HEK293 (cell line): ENCODE results near the gene RCN2.

Source experiments
- CTCF ChIP-seq: fragments of 450-650 bp; formaldehyde crosslinking; IDR thresholded peaks from 2 replicates; pipeline ENCODE4 v1.5.1; 2016; ENCODE audit warnings: missing biosample characterization, missing genetic modification characterization
- EGR2 ChIP-seq: fragments of 450-650 bp; formaldehyde crosslinking; IDR thresholded peaks from 2 replicates; pipeline ENCODE4 v1.5.1; 2016; ENCODE audit warnings: low read depth, missing biosample characterization, missing genetic modification characterization
- KLF16 ChIP-seq: fragments of 450-650 bp; formaldehyde crosslinking; IDR thresholded peaks from 2 replicates; pipeline ENCODE4 v1.5.1; 2017; ENCODE audit warnings: missing biosample characterization, missing genetic modification characterization
- SP2 ChIP-seq: fragments of 450-650 bp; formaldehyde crosslinking; IDR thresholded peaks from 2 replicates; pipeline ENCODE4 v1.5.1; 2016; ENCODE audit warnings: missing biosample characterization, missing genetic modification characterization
- ZBTB1 ChIP-seq: fragments of 450-650 bp; formaldehyde crosslinking; IDR thresholded peaks from 2 replicates; pipeline ENCODE4 v1.5.1; 2016; ENCODE audit warnings: missing biosample characterization, missing genetic modification characterization
- ZNF274 ChIP-seq, 2 experiments: fragments of 200-500 bp in 1 of 2; fragments of 450-650 bp in 1 of 2; sonication (Bioruptor generic) in 1 of 2; formaldehyde crosslinking in 1 of 2; IDR thresholded peaks; 2 replicates each; pipeline versions ENCODE4 v1.5.1 to v1.6.1; 2014 to 2016; ENCODE audit warnings: borderline replicate concordance in 1 of 2, inconsistent platforms in 1 of 2, low read length in 1 of 2, missing biosample characterization in 1 of 2, missing genetic modification characterization in 1 of 2
- ZNF558 ChIP-seq: fragments of 450-650 bp; formaldehyde crosslinking; IDR thresholded peaks from 2 replicates; pipeline ENCODE4 v1.5.1; 2016; ENCODE audit warnings: missing biosample characterization, missing genetic modification characterization
- ZNF785 ChIP-seq: fragments of 450-650 bp; formaldehyde crosslinking; IDR thresholded peaks from 2 replicates; pipeline ENCODE4 v1.5.1; 2016; ENCODE audit warnings: missing biosample characterization, missing genetic modification characterization
- ZSCAN30 ChIP-seq: fragments of 450-650 bp; IDR thresholded peaks from 2 replicates; pipeline ENCODE4 v1.5.1; 2018; ENCODE audit warnings: missing biosample characterization, mild to moderate bottlenecking, missing genetic modification characterization, moderate library complexity

GRCh38 chr15:76996526-76997401 lies 65.2 kb downstream of the RCN2 start:
- TF ChIP-seq ZNF274 (IDR thresholded peaks at IDR 0.05; ENCODE audit: low read length) (no peak), ZNF274 (tag by site-specific recombination; IDR thresholded peaks at IDR 0.05; ENCODE audit: borderline replicate concordance) (no peak), CTCF (tag by site-specific recombination) (no peak), EGR2 (tag by site-specific recombination) (no peak), KLF16 (tag by site-specific recombination) (no peak), ZNF558 (tag by site-specific recombination) (no peak), ZSCAN30 (tag by site-specific recombination) (no peak), ZNF785 (no peak), ZBTB1 (tag by site-specific recombination) (no peak), SP2 (tag by site-specific recombination) (no peak)
